ENCODE results near the gene CLNK.

CLNK gene

GRCh38 chr4:10442976-10443375, 241.6 kb downstream of the CLNK start:
- DNase-seq: no peak

GRCh38 chr4:10441512-10441911, 243.1 kb downstream of the CLNK start:
- DNase-seq: no peak

- no peak for DNase-seq
These were observed 245.6 kb downstream of the CLNK start for GRCh38 chr4:10438924-10439323.

- DNase-seq: no peak
These were observed 246.8 kb downstream of the CLNK start for GRCh38 chr4:10437735-10438134.

Measured in SHP77 treated with DMSO at 0.1 percent for 48 hours (cell line).